K562 (cell line): ENCODE measurements around the gene NEU1. TPM values are rescaled to one million over a fixed set of nuclear protein-coding genes. Genes with fewer than 3 reads are reported as not detected.

Experiments used
- FOXK2 ChIP-seq, 2 experiments: fragments of 450-650 bp; IDR thresholded peaks in 1 of 2; conservative IDR thresholded peaks in 1 of 2; 2 replicates each; pipeline ENCODE4 v1.6.1; 2016; ENCODE audit warnings: low read depth in 2 of 2, mild to moderate bottlenecking in 1 of 2
- GABPB2 ChIP-seq: fragments of 250-450 bp; sonication (Bioruptor Pico); conservative IDR thresholded peaks from 2 replicates; pipeline ENCODE4 v1.5.1; 2021; ENCODE audit warnings: mild to moderate bottlenecking
- MYC ChIP-seq, 2 experiments: fragments of 250-450 bp in 1 of 2; sonication (Bioruptor Pico) in 1 of 2; IDR thresholded peaks; 2 replicates each; pipeline versions ENCODE4 v1.5.1 to v1.6.1; 2012 to 2021; ENCODE audit warnings: low read depth in 2 of 2, borderline replicate concordance in 1 of 2, improper control_type of control experiment in 1 of 2, low read length in 1 of 2, mild to moderate bottlenecking in 1 of 2, moderate library complexity in 1 of 2
- SNRNP70 ChIP-seq: fragments of 200-400 bp; formaldehyde crosslinking; optimal IDR thresholded peaks from 2 replicates; pipeline ENCODE3; 2017; ENCODE audit warnings: low read depth, low read length
- TAF7 ChIP-seq: fragments of 450-650 bp; IDR thresholded peaks from 2 replicates; pipeline ENCODE4 v1.6.1; 2016; ENCODE audit warnings: missing genetic modification characterization, missing compliant biosample characterization
- ZNF445 ChIP-seq: fragments of 250-450 bp; sonication (Bioruptor Pico); IDR thresholded peaks from 2 replicates; pipeline ENCODE4 v1.4.0; 2020; ENCODE audit warnings: low read depth, mild to moderate bottlenecking, moderate library complexity
- polyA plus RNA-seq, 8 experiments: library from polyadenylated mRNA; depleted of rRNA in 4 of 8; stranded (reverse) in 5 of 8; unstranded in 3 of 8; fragments of >200 nt; fragmentation: Nextera tagmentation in 2 of 8; fragmentation: Illumina TruSeq in 1 of 8; extraction: Ambion mirVana in 2 of 8; extraction: Trizol in 1 of 8; gene quantifications; 2 replicates each; pipeline versions ENCODE4 v1.2.1 to v1.2.3, GENCODE V29; 2011 to 2014; ENCODE audit warnings: inconsistent platforms in 1 of 8, missing spikeins in 1 of 8
- total RNA-seq, 7 experiments: library from RNA; depleted of rRNA in 6 of 7; stranded (reverse); fragments of >200 nt in 6 of 7; fragmentation: Illumina TruSeq in 2 of 7; extraction: Trizol in 2 of 7; gene quantifications; 2 replicates each; pipeline versions ENCODE4 v1.2.1 to v1.2.3, GENCODE V29; 2011 to 2021; ENCODE audit warnings: low replicate concordance in 1 of 7
- TF ChIP-seq, protein P1 (sequence below): sonication (generic); formaldehyde crosslinking; IDR thresholded peaks from 2 replicates; pipeline ENCODE4 v1.8.0; 2023; ENCODE audit warnings: missing genetic modification reagents, mild to moderate bottlenecking, borderline replicate concordance
- TF ChIP-seq, protein P2 (sequence below): sonication (generic); formaldehyde crosslinking; IDR thresholded peaks from 2 replicates; pipeline ENCODE4 v1.8.0; 2022; ENCODE audit warnings: mild to moderate bottlenecking, missing genetic modification reagents
- TF ChIP-seq, protein P3 (sequence below): sonication (generic); formaldehyde crosslinking; IDR thresholded peaks from 2 replicates; pipeline ENCODE4 v1.8.1; 2022; ENCODE audit warnings: missing genetic modification reagents
- TF ChIP-seq, protein P4 (sequence below): fragments of 450-650 bp; IDR thresholded peaks from 2 replicates; pipeline ENCODE4 v1.7.0; 2016; ENCODE audit warnings: borderline replicate concordance
- TF ChIP-seq, protein P5 (sequence below): fragments of 250-450 bp; sonication (Bioruptor Pico); IDR thresholded peaks from 2 replicates; pipeline ENCODE4 v1.8.0; 2022; ENCODE audit warnings: inconsistent platforms

Gene NEU1
- total and polyA plus RNA-seq, 9 of the 15 experiments (the other 6 are each of a cell fraction or from before 2014, with no cell fraction given): 14.8 to 67.8 (median 51.0) TPM

DNA sequence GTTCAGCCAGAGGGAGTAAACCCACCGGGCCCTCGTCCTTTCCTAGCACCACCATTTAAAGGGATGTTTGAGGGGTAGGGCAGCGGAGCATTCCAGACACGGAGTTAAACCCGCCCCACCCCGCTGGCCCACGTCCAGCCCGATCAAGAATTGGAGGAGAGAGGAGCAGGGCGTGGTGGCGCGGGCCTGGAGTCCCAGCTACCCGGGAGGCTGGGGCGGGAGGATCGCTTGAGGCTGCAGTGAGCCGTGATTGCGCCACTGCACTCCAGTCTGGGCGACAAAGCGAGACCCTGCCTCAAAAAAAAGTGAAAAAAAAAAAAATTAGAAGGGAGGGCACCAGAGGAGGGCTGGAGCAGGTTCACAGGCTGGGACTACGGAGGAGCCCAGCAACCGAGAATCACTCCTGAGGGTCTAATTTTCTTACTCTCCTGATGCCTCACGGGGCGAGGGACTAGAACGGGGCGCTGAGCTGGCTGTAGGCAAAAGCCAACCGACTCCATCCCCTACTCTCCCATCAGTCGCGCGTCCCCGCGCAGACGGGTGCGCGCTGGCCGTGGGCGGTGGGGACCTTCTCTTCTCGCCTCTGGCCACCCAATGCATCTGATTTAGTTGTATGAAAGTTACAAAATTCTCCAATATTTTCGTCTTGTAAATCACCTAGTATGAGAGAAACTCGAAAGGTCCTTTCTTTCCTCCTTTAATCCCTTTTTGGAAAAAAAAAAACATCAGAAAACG, 41.2 kb downstream of the NEU1 start (continued):
- TF ChIP-seq MYC (IDR thresholded peaks at IDR 0.05; ENCODE audit: low read depth, low read length) (no peak; the same call in 1 of the 2 replicates), MYC (CRISPR knock-in tag; IDR thresholded peaks at IDR 0.05; ENCODE audit: borderline replicate concordance, low read depth) (peak; percentile 77; the same call in 1 of the 2 replicates), GABPB2 (CRISPR knock-in tag) (no peak; the same call in 1 of the 2 replicates), ZNF445 (CRISPR knock-in tag) (no peak), TAF7 (peak; percentile 52; the same call in 1 of the 2 replicates), FOXK2 (conservative IDR thresholded peaks at IDR 0.05 in 1 of 2, IDR thresholded peaks at IDR 0.05 in 1 of 2; ENCODE audit: low read depth in 2 of 2) (no peak), SNRNP70 (no peak)
- TF ChIP-seq, protein P1, sequence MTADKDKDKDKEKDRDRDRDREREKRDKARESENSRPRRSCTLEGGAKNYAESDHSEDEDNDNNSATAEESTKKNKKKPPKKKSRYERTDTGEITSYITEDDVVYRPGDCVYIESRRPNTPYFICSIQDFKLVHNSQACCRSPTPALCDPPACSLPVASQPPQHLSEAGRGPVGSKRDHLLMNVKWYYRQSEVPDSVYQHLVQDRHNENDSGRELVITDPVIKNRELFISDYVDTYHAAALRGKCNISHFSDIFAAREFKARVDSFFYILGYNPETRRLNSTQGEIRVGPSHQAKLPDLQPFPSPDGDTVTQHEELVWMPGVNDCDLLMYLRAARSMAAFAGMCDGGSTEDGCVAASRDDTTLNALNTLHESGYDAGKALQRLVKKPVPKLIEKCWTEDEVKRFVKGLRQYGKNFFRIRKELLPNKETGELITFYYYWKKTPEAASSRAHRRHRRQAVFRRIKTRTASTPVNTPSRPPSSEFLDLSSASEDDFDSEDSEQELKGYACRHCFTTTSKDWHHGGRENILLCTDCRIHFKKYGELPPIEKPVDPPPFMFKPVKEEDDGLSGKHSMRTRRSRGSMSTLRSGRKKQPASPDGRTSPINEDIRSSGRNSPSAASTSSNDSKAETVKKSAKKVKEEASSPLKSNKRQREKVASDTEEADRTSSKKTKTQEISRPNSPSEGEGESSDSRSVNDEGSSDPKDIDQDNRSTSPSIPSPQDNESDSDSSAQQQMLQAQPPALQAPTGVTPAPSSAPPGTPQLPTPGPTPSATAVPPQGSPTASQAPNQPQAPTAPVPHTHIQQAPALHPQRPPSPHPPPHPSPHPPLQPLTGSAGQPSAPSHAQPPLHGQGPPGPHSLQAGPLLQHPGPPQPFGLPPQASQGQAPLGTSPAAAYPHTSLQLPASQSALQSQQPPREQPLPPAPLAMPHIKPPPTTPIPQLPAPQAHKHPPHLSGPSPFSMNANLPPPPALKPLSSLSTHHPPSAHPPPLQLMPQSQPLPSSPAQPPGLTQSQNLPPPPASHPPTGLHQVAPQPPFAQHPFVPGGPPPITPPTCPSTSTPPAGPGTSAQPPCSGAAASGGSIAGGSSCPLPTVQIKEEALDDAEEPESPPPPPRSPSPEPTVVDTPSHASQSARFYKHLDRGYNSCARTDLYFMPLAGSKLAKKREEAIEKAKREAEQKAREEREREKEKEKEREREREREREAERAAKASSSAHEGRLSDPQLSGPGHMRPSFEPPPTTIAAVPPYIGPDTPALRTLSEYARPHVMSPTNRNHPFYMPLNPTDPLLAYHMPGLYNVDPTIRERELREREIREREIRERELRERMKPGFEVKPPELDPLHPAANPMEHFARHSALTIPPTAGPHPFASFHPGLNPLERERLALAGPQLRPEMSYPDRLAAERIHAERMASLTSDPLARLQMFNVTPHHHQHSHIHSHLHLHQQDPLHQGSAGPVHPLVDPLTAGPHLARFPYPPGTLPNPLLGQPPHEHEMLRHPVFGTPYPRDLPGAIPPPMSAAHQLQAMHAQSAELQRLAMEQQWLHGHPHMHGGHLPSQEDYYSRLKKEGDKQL: no peak
- TF ChIP-seq, protein P2, sequence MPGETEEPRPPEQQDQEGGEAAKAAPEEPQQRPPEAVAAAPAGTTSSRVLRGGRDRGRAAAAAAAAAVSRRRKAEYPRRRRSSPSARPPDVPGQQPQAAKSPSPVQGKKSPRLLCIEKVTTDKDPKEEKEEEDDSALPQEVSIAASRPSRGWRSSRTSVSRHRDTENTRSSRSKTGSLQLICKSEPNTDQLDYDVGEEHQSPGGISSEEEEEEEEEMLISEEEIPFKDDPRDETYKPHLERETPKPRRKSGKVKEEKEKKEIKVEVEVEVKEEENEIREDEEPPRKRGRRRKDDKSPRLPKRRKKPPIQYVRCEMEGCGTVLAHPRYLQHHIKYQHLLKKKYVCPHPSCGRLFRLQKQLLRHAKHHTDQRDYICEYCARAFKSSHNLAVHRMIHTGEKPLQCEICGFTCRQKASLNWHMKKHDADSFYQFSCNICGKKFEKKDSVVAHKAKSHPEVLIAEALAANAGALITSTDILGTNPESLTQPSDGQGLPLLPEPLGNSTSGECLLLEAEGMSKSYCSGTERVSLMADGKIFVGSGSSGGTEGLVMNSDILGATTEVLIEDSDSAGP (CRISPR knock-in tag): no peak
- TF ChIP-seq, protein P3, sequence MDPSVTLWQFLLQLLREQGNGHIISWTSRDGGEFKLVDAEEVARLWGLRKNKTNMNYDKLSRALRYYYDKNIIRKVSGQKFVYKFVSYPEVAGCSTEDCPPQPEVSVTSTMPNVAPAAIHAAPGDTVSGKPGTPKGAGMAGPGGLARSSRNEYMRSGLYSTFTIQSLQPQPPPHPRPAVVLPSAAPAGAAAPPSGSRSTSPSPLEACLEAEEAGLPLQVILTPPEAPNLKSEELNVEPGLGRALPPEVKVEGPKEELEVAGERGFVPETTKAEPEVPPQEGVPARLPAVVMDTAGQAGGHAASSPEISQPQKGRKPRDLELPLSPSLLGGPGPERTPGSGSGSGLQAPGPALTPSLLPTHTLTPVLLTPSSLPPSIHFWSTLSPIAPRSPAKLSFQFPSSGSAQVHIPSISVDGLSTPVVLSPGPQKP (CRISPR knock-in tag): no peak
- TF ChIP-seq, protein P4, sequence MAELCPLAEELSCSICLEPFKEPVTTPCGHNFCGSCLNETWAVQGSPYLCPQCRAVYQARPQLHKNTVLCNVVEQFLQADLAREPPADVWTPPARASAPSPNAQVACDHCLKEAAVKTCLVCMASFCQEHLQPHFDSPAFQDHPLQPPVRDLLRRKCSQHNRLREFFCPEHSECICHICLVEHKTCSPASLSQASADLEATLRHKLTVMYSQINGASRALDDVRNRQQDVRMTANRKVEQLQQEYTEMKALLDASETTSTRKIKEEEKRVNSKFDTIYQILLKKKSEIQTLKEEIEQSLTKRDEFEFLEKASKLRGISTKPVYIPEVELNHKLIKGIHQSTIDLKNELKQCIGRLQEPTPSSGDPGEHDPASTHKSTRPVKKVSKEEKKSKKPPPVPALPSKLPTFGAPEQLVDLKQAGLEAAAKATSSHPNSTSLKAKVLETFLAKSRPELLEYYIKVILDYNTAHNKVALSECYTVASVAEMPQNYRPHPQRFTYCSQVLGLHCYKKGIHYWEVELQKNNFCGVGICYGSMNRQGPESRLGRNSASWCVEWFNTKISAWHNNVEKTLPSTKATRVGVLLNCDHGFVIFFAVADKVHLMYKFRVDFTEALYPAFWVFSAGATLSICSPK: no peak; the same call in 1 of the 2 replicates
- TF ChIP-seq, protein P5, sequence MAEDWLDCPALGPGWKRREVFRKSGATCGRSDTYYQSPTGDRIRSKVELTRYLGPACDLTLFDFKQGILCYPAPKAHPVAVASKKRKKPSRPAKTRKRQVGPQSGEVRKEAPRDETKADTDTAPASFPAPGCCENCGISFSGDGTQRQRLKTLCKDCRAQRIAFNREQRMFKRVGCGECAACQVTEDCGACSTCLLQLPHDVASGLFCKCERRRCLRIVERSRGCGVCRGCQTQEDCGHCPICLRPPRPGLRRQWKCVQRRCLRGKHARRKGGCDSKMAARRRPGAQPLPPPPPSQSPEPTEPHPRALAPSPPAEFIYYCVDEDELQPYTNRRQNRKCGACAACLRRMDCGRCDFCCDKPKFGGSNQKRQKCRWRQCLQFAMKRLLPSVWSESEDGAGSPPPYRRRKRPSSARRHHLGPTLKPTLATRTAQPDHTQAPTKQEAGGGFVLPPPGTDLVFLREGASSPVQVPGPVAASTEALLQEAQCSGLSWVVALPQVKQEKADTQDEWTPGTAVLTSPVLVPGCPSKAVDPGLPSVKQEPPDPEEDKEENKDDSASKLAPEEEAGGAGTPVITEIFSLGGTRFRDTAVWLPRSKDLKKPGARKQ (CRISPR knock-in tag): no peak
